HepG2 (cell line): ENCODE results near the gene RFX2. TPM values are rescaled to one million over a fixed set of nuclear protein-coding genes. Genes with fewer than 3 reads are reported as not detected.

Source experiments
- ATAC-seq: fragments of 200-7000 bp; cut with Tn5 transposase; 3 replicates; pipeline ENCODE4 v1.9.1; 2020; ENCODE audit warnings: mild to moderate bottlenecking, moderate library complexity
- BruUV-seq: library from RNA; stranded (reverse); fragments of 400-500 nt; replicated peaks from 2 replicates; lab custom pipeline; 2021; lab: Mats Ljungman, UMichigan
- CTCF ChIA-PET: fragments of 300-600 bp; formaldehyde crosslinking; extraction: SDS; loops from one replicate; lab custom pipeline; 2021; ENCODE audit warnings: low total read pairs, inconsistent platforms, low intra/inter-chr PET ratio; lab: Yijun Ruan, JAX
- POLR2A ChIA-PET: fragments of 350-600 bp; sonication (Branson Sonifier 250); formaldehyde crosslinking; loops from one replicate; lab custom pipeline; 2020; ENCODE audit warnings: antibody characterized with exemption, inconsistent platforms; lab: Yijun Ruan, JAX
- DNase-seq: peaks from one replicate; pipeline ENCODE4 v3.0.0-alpha.2; 2015; ENCODE audit warnings: low spot score
- FAIRE-seq: peaks from 3 replicates; lab custom pipeline; 2011; peaks lifted over from hg19 to GRCh38; lab: Jason Lieb, UNC
- H2AFZ ChIP-seq: one replicate; pipeline ENCODE4 v1.6.1; 2011; ENCODE audit warnings: low read length, inconsistent platforms
- H3K27ac ChIP-seq: fragments of 300-600 bp; 3 replicates; pipeline ENCODE4 v1.8.0; 2011; ENCODE audit warnings: mixed run types, mild to moderate bottlenecking, mixed read lengths, low read length, inconsistent platforms; ENCODE audit not compliant: insufficient read depth; ENCODE audit errors: extremely low read length
- H3K27me3 ChIP-seq, 2 experiments: fragments of 200-600 bp in 1 of 2; 2 replicates in 1 of 2; 3 replicates in 1 of 2; pipeline versions ENCODE4 v1.6.0 to v1.8.0; 2011; ENCODE audit warnings: low read length in 2 of 2, mild to moderate bottlenecking in 2 of 2, moderate library complexity in 2 of 2, inconsistent platforms in 1 of 2; ENCODE audit not compliant: insufficient read depth in 2 of 2, control insufficient read depth in 1 of 2
- H3K36me3 ChIP-seq, 2 experiments: fragments of 200-600 bp in 1 of 2; replicated peaks in 1 of 2; 2 replicates in 1 of 2; 3 replicates in 1 of 2; pipeline versions ENCODE4 v1.5.1 to v1.8.0; 2011; ENCODE audit warnings: low read length in 2 of 2, inconsistent platforms in 1 of 2; ENCODE audit not compliant: insufficient read depth in 2 of 2, control insufficient read depth in 1 of 2
- H3K4me1 ChIP-seq: 2 replicates; pipeline ENCODE4 v1.5.1; 2012; ENCODE audit warnings: low read length, inconsistent platforms; ENCODE audit not compliant: insufficient read depth
- H3K4me2 ChIP-seq: 2 replicates; pipeline ENCODE4 v1.6.0; 2011; ENCODE audit warnings: low read depth, low read length, inconsistent platforms
- H3K4me3 ChIP-seq, 3 experiments: fragments of 200-600 bp in 1 of 3; sonication (generic), shearing (Covaris generic) in 1 of 3; replicated peaks in 1 of 3; 2 replicates each; pipeline ENCODE4 v1.5.1; 2011 to 2016; ENCODE audit warnings: low read length in 3 of 3, inconsistent platforms in 2 of 3, low read depth in 2 of 3, mild to moderate bottlenecking in 2 of 3, control low read depth in 1 of 3, mixed read lengths in 1 of 3; ENCODE audit not compliant: insufficient read depth in 1 of 3
- H3K79me2 ChIP-seq: one replicate; pipeline ENCODE4 v1.6.1; 2011; ENCODE audit warnings: low read length, inconsistent platforms; ENCODE audit not compliant: insufficient read depth
- H3K9ac ChIP-seq: 2 replicates; pipeline ENCODE4 v1.6.0; 2011; ENCODE audit warnings: mild to moderate bottlenecking, low read depth, low read length, inconsistent platforms; ENCODE audit not compliant: insufficient read depth
- H3K9me3 ChIP-seq: 2 replicates; pipeline ENCODE4 v1.5.1; 2012; ENCODE audit warnings: mild to moderate bottlenecking, low read length
- H4K20me1 ChIP-seq: 2 replicates; pipeline ENCODE4 v1.6.0; 2011; ENCODE audit warnings: inconsistent platforms, mild to moderate bottlenecking, low read length, moderate library complexity; ENCODE audit not compliant: insufficient read depth
- ARHGAP35 ChIP-seq: sonication (generic); formaldehyde crosslinking; IDR thresholded peaks from 2 replicates; pipeline ENCODE4 v1.9.0; 2022; ENCODE audit warnings: mild to moderate bottlenecking, inconsistent platforms, moderate library complexity, missing genetic modification reagents, borderline replicate concordance
- CSRNP1 ChIP-seq: sonication (generic); formaldehyde crosslinking; IDR thresholded peaks from 2 replicates; pipeline ENCODE4 v1.8.1; 2023; ENCODE audit warnings: mild to moderate bottlenecking, missing genetic modification reagents
- GZF1 ChIP-seq: sonication (generic); formaldehyde crosslinking; IDR thresholded peaks from 2 replicates; pipeline ENCODE4 v1.5.1; 2020; ENCODE audit warnings: mild to moderate bottlenecking, missing genetic modification reagents
- HHEX ChIP-seq: IDR thresholded peaks from 2 replicates; pipeline ENCODE4 v1.6.1; 2016; ENCODE audit warnings: control low read depth
- HIVEP1 ChIP-seq: sonication (generic); formaldehyde crosslinking; IDR thresholded peaks from 2 replicates; pipeline ENCODE4 v1.4.0; 2020; ENCODE audit warnings: mild to moderate bottlenecking, missing genetic modification reagents
- NFE2L2 ChIP-seq: fragments of 150-350 bp; IDR thresholded peaks from 2 replicates; pipeline ENCODE4 v1.6.1; 2014; ENCODE audit warnings: low read length
- PBX3 ChIP-seq: sonication (generic); formaldehyde crosslinking; IDR thresholded peaks from 2 replicates; pipeline ENCODE4 v1.8.1; 2023; ENCODE audit warnings: missing genetic modification reagents, inconsistent platforms, borderline replicate concordance
- RERE ChIP-seq: IDR thresholded peaks from 2 replicates; pipeline ENCODE4 v1.6.1; 2016; ENCODE audit warnings: low read depth, missing genetic modification reagents, missing compliant biosample characterization
- SALL2 ChIP-seq: sonication (generic); formaldehyde crosslinking; IDR thresholded peaks from 2 replicates; pipeline ENCODE4 v1.8.1; 2023; ENCODE audit warnings: mild to moderate bottlenecking, missing genetic modification reagents, inconsistent platforms
- SKI ChIP-seq: fragments of 450-650 bp; IDR thresholded peaks from one replicate; pipeline ENCODE4 v1.6.1; 2018; ENCODE audit warnings: mild to moderate bottlenecking; ENCODE audit not compliant: partially characterized antibody
- ZEB1 ChIP-seq: IDR thresholded peaks from 2 replicates; pipeline ENCODE4 v1.6.1; 2012; ENCODE audit warnings: mild to moderate bottlenecking, low read depth, inconsistent platforms; ENCODE audit not compliant: insufficient replicate concordance
- ZMYM3 ChIP-seq: sonication (generic); formaldehyde crosslinking; IDR thresholded peaks from 2 replicates; pipeline ENCODE4 v1.5.1; 2020; ENCODE audit warnings: mild to moderate bottlenecking, missing genetic modification reagents
- ZNF607 ChIP-seq: sonication (generic); formaldehyde crosslinking; IDR thresholded peaks from 2 replicates; pipeline ENCODE4 v1.5.1; 2020; ENCODE audit warnings: missing genetic modification reagents, mild to moderate bottlenecking, borderline replicate concordance
- ZNF766 ChIP-seq: sonication (generic); formaldehyde crosslinking; IDR thresholded peaks from 2 replicates; pipeline ENCODE4 v1.5.0; 2020; ENCODE audit warnings: missing genetic modification reagents, borderline replicate concordance
- ZSCAN9 ChIP-seq: IDR thresholded peaks from 2 replicates; pipeline ENCODE4 v1.6.1; 2016; ENCODE audit warnings: borderline replicate concordance
- WGBS: methylation state at CpG from one replicate; pipeline ENCODE4 v1.1.6; 2017; ENCODE audit warnings: low lambda C conversion rate; 5-methylcytosine and 5-hydroxymethylcytosine counted together
- in situ Hi-C: cut with HindIII; loops from 2 replicates; pipeline ENCODE4 v1.10.0; 2017; ENCODE audit warnings: low pct_unique_long_range_greater_than_20kb; ENCODE audit not compliant: extremely low pct_ligation_motif_present
- intact Hi-C: fragments of 100-400 bp; cut with micrococcal nuclease; formaldehyde crosslinking; loops from one replicate; pipeline ENCODE4 v1.10.0; 2022; ENCODE audit not compliant: unreplicated experiment
- polyA plus RNA-seq, 8 experiments: library from polyadenylated mRNA; depleted of rRNA in 3 of 8; stranded (reverse) in 7 of 8; unstranded in 1 of 8; fragments of >200 nt; fragmentation: Illumina TruSeq in 4 of 8; extraction: Trizol in 4 of 8; gene quantifications; 2 replicates each; pipeline versions ENCODE4 v1.2.1 to v1.2.3, GENCODE V29; 2011 to 2016; ENCODE audit warnings: low read depth in 4 of 8, missing spikeins in 1 of 8, mixed read lengths in 1 of 8; ENCODE audit not compliant: insufficient read depth in 1 of 8
- total RNA-seq, 5 experiments: library from RNA; depleted of rRNA; stranded (reverse); fragments of >200 nt; fragmentation: Illumina TruSeq; extraction: Trizol; gene quantifications; 2 replicates each; pipeline ENCODE4 v1.2.3, GENCODE V29; 2016; ENCODE audit warnings: low read depth in 1 of 5

Gene RFX2
- total and polyA plus RNA-seq, 2 of the 13 experiments (the other 11 are each of a cell fraction or from before 2014, with no cell fraction given), result 2.8 to 3.3 TPM

GRCh38 chr19:6020972-6021805 is 89.1 kb downstream of the RFX2 start:
- POLR2A ChIA-PET, result interaction anchor here (1.1 to 1.8 kb wide), 2 partner anchors 53 to 118 kb away, joined by 3 to 6 read pairs; partner anchors contain the start of gene NDUFA11
- no peaks in the 10 kb centered on the region for H3K36me3 ChIP-seq
- no peak for TF ChIP-seq NFE2L2
- TF ChIP-seq CSRNP1 (CRISPR knock-in tag), result no peak
- no peak for TF ChIP-seq PBX3 (CRISPR knock-in tag)
- no peak for TF ChIP-seq SKI
- TF ChIP-seq ARHGAP35 (CRISPR knock-in tag), result no peak
- no peak for TF ChIP-seq ZNF607 (CRISPR knock-in tag)
- TF ChIP-seq ZEB1, result peak; percentile 44
- TF ChIP-seq HIVEP1, result no peak
- no peak for TF ChIP-seq HHEX
- 0 out of 2 replicates have a peak, but pooled peaks have one; percentile 55 for TF ChIP-seq ZMYM3
- no peak for TF ChIP-seq SALL2 (CRISPR knock-in tag)
- no peak for TF ChIP-seq RERE
- TF ChIP-seq ZNF766 (CRISPR knock-in tag), result no peak
- TF ChIP-seq GZF1 (CRISPR knock-in tag), result no peak
- no peak for TF ChIP-seq ZSCAN9 (CRISPR knock-in tag)

More at GRCh38 chr19:6020972-6021805, 89.1 kb downstream of the RFX2 start:
- no peak overlapping the region for H3K9ac ChIP-seq
- intact Hi-C loops, result loop anchor here (10.0 kb wide), 1 partner anchor 216 kb away; the partner anchor contains the start of gene NRTN
- H3K4me2 ChIP-seq, result peak overlapping the region; percentile 44; the same call in 1 of the 2 replicates
- FAIRE-seq (peak; percentile 51), ATAC-seq (no peak), DNase-seq (peak; percentile 19)
- no peaks in the 10 kb centered on the region for H3K9me3 ChIP-seq
- BruUV-seq, result no TSS peak
- H3K79me2 ChIP-seq, result no peaks in the 10 kb centered on the region
- H3K27ac ChIP-seq, result no peak overlapping the region
- 25% methylated on average over 21 of the region's 22 CpGs for WGBS
- CTCF ChIA-PET, result interaction anchor here (0.6 to 3.8 kb wide), 4 partner anchors 24 to 248 kb away, joined by 3 to 49 read pairs (median 10); no protein-coding TSS in a partner anchor
- no peak overlapping the region for H2AFZ ChIP-seq
- peaks cover 52% of the 10 kb centered on the region for H3K4me1 ChIP-seq
- H3K27me3 ChIP-seq, result peaks cover 5 to 46% of the 10 kb centered on the region in 2 experiments
- no peaks in the 10 kb centered on the region for H4K20me1 ChIP-seq
- in situ Hi-C loops, result loop anchor here (5.0 kb wide), 2 partner anchors 34 to 219 kb away; no protein-coding TSS in a partner anchor
- H3K4me3 ChIP-seq, result no peak overlapping the region
